Stimulated activated CD4-positive, alpha-beta T cell treated with anti-CD3 and anti-CD28 coated beads, Interleukin-4, amount 100 ng/mL, for 24 hours (primary cell): ENCODE results near the gene BLOC1S3.
A peak's percentile ranks its signal among the peaks of the same experiment; 100 is the strongest.

Experiments used
- DNase-seq: peaks from one replicate; pipeline ENCODE4 v3.0.0-alpha.2; 2020

The BLOC1S3 gene

GRCh38 chr19:45178262-45179071 is at the start of gene BLOC1S3:
Gene BLOC1S3 (plus strand): TSS chr19:45178784. CDS start chr19:45179297, 513 bp downstream.
- peak; percentile 100 for DNase-seq

- no peak for DNase-seq
Observed at GRCh38 chr19:45128806-45129205, 49.8 kb upstream of the BLOC1S3 start.

GRCh38 chr19:45130236-45130635 is 48.3 kb upstream of the BLOC1S3 start:
- DNase-seq = no peak

GRCh38 chr19:45130888-45131615 is 47.5 kb upstream of the BLOC1S3 start:
- DNase-seq = no peak

- no peak for DNase-seq
Observed at GRCh38 chr19:45133661-45134060, 44.9 kb upstream of the BLOC1S3 start.

- no peak for DNase-seq
Observed at GRCh38 chr19:45135176-45135885, 43.3 kb upstream of the BLOC1S3 start.

- no peak for DNase-seq
Observed at GRCh38 chr19:45136507-45137178, 41.9 kb upstream of the BLOC1S3 start.

- no peak for DNase-seq
Observed at GRCh38 chr19:45137179-45137761, 41.3 kb upstream of the BLOC1S3 start.

GRCh38 chr19:45138303-45138751 is 40.3 kb upstream of the BLOC1S3 start:
- DNase-seq = no peak

GRCh38 chr19:45139286-45140143 is 39.1 kb upstream of the BLOC1S3 start:
- DNase-seq = no peak

- DNase-seq = no peak
Observed at GRCh38 chr19:45140144-45140503, 38.5 kb upstream of the BLOC1S3 start.

- DNase-seq = no peak
Observed at GRCh38 chr19:45140533-45140932, 38.1 kb upstream of the BLOC1S3 start.

GRCh38 chr19:45141203-45141900 is 37.2 kb upstream of the BLOC1S3 start:
- no peak for DNase-seq

GRCh38 chr19:45142016-45142725 is 36.4 kb upstream of the BLOC1S3 start:
- DNase-seq = no peak

- no peak for DNase-seq
Observed at GRCh38 chr19:45142726-45143110, 35.9 kb upstream of the BLOC1S3 start.

GRCh38 chr19:45144431-45145269 is 33.9 kb upstream of the BLOC1S3 start:
- no peak for DNase-seq

- DNase-seq = no peak
Observed at GRCh38 chr19:45145270-45146189, 33.1 kb upstream of the BLOC1S3 start.

GRCh38 chr19:45146251-45146650 is 32.3 kb upstream of the BLOC1S3 start:
- DNase-seq = no peak
